SK-N-SH (cell line): ENCODE measurements around the gene FOXN4. TPM values are rescaled to one million over a fixed set of nuclear protein-coding genes. Genes with fewer than 3 reads are reported as not detected.

Source experiments
- CTCF ChIA-PET: fragments of 300-600, 350-600 bp; formaldehyde crosslinking; extraction: SDS; loops from one replicate; lab custom pipeline; 2021; lab: Yijun Ruan, JAX
- POLR2A ChIA-PET: fragments of 350-600 bp; sonication (Branson Sonifier 250); formaldehyde crosslinking; extraction: SDS; loops from one replicate; lab custom pipeline; 2020; ENCODE audit warnings: antibody characterized with exemption, inconsistent platforms; lab: Yijun Ruan, JAX
- DNase-seq: peaks from one replicate; pipeline ENCODE4 v3.0.0; 2012
- H2AFZ ChIP-seq: fragments of 200-600 bp; sonication (generic); 2 replicates; pipeline ENCODE4 v1.8.1; 2016; ENCODE audit warnings: antibody characterized with exemption, mild to moderate bottlenecking, low read depth
- H3F3A ChIP-seq: fragments of 200-600 bp; sonication (generic); replicated peaks from 2 replicates; pipeline ENCODE3; 2016; ENCODE audit warnings: antibody characterized with exemption, mild to moderate bottlenecking; ENCODE audit not compliant: insufficient read depth
- H3K27ac ChIP-seq, 2 experiments: fragments of 200-500 bp in 1 of 2; fragments of 200-600 bp in 1 of 2; sonication (Bioruptor generic) in 1 of 2; sonication (generic), shearing (Covaris generic) in 1 of 2; 2 replicates each; pipeline versions ENCODE4 v1.5.1 to v1.6.1; 2014 to 2016; ENCODE audit warnings: low read depth in 2 of 2, inconsistent platforms in 1 of 2, low read length in 1 of 2, mild to moderate bottlenecking in 1 of 2, mixed read lengths in 1 of 2
- H3K27me3 ChIP-seq: fragments of 200-600 bp; sonication (generic), shearing (Covaris generic); 2 replicates; pipeline ENCODE4 v1.6.1; 2016; ENCODE audit warnings: mixed run types; ENCODE audit not compliant: insufficient read depth
- H3K36me3 ChIP-seq, 2 experiments: fragments of 200-500 bp in 1 of 2; fragments of 200-600 bp in 1 of 2; sonication (Bioruptor generic) in 1 of 2; sonication (generic) in 1 of 2; replicated peaks in 1 of 2; 2 replicates each; pipeline versions ENCODE3 to v1.5.1; 2014 to 2016; ENCODE audit warnings: low read length in 1 of 2, mild to moderate bottlenecking in 1 of 2; ENCODE audit not compliant: insufficient read depth in 2 of 2, control insufficient read depth in 1 of 2
- H3K4me1 ChIP-seq, 2 experiments: fragments of 200-500 bp in 1 of 2; fragments of 200-600 bp in 1 of 2; sonication (Bioruptor generic) in 1 of 2; sonication (generic), shearing (Covaris generic) in 1 of 2; 2 replicates each; pipeline versions ENCODE4 v1.5.1 to v1.6.1; 2014 to 2016; ENCODE audit warnings: low read depth in 1 of 2, low read length in 1 of 2, mixed run types in 1 of 2; ENCODE audit not compliant: insufficient read depth in 2 of 2, control insufficient read depth in 1 of 2
- H3K4me2 ChIP-seq: fragments of 200-600 bp; sonication (generic), shearing (Covaris generic); 2 replicates; pipeline ENCODE4 v1.6.1; 2017; ENCODE audit warnings: mixed run types
- H3K4me3 ChIP-seq, 2 experiments: fragments of 200-500 bp in 1 of 2; fragments of 200-600 bp in 1 of 2; sonication (Bioruptor generic) in 1 of 2; sonication (generic), shearing (Covaris generic) in 1 of 2; 2 replicates each; pipeline versions ENCODE4 v1.5.1 to v1.8.1; 2014 to 2016; ENCODE audit warnings: low read depth in 2 of 2, inconsistent platforms in 1 of 2, low read length in 1 of 2, mild to moderate bottlenecking in 1 of 2, mixed read lengths in 1 of 2, moderate library complexity in 1 of 2
- H3K79me2 ChIP-seq: fragments of 200-600 bp; sonication (generic); 2 replicates; pipeline ENCODE4 v1.8.1; 2017; ENCODE audit warnings: mild to moderate bottlenecking; ENCODE audit not compliant: insufficient read depth
- H3K9ac ChIP-seq: fragments of 200-600 bp; sonication (generic); 2 replicates; pipeline ENCODE4 v1.6.1; 2017; ENCODE audit warnings: mixed run types
- H3K9me2 ChIP-seq: fragments of 200-600 bp; sonication (generic); 2 replicates; pipeline ENCODE4 v1.6.1; 2017; ENCODE audit warnings: mixed run types
- H3K9me3 ChIP-seq: fragments of 200-600 bp; sonication (generic); 2 replicates; pipeline ENCODE4 v1.6.1; 2017; ENCODE audit warnings: mixed run types, mild to moderate bottlenecking, moderate library complexity
- H4K20me1 ChIP-seq: fragments of 200-600 bp; sonication (generic); 2 replicates; pipeline ENCODE4 v1.6.1; 2017; ENCODE audit warnings: mild to moderate bottlenecking, mixed run types; ENCODE audit not compliant: insufficient read depth
- CHD2 ChIP-seq: fragments of 150-350 bp; IDR thresholded peaks from 2 replicates; pipeline ENCODE4 v1.6.1; 2018; ENCODE audit warnings: low read length; ENCODE audit not compliant: partially characterized antibody
- EZH2phosphoT487 ChIP-seq: fragments of 200-600 bp; sonication (generic); IDR thresholded peaks from 2 replicates; pipeline ENCODE4 v1.6.1; 2017; ENCODE audit warnings: low read depth, mixed run types, mild to moderate bottlenecking, antibody characterized with exemption, moderate library complexity, borderline replicate concordance
- FOXJ3 ChIP-seq: sonication (generic); formaldehyde crosslinking; IDR thresholded peaks from 2 replicates; pipeline ENCODE4 v1.5.1; 2020; ENCODE audit warnings: mild to moderate bottlenecking, missing genetic modification reagents
- GABPA ChIP-seq: IDR thresholded peaks from 2 replicates; pipeline ENCODE4 v1.4.0; 2012; ENCODE audit warnings: low read depth, mild to moderate bottlenecking
- JUND ChIP-seq: IDR thresholded peaks from 2 replicates; pipeline ENCODE4 v1.4.0; 2012
- MAX ChIP-seq: IDR thresholded peaks from 2 replicates; pipeline ENCODE4 v1.4.0; 2012; ENCODE audit warnings: low read depth
- MXI1 ChIP-seq: IDR thresholded peaks from 2 replicates; pipeline ENCODE4 v1.6.1; 2012; ENCODE audit warnings: mild to moderate bottlenecking, low read depth, low read length, improper control_type of control experiment
- PBX3 ChIP-seq: IDR thresholded peaks from 2 replicates; pipeline ENCODE4; 2012
- POLR2AphosphoS5 ChIP-seq: IDR thresholded peaks from 2 replicates; pipeline ENCODE4 v1.6.1; 2012; ENCODE audit warnings: low read depth, low read length
- RCOR1 ChIP-seq: fragments of 150-350 bp; IDR thresholded peaks from 2 replicates; pipeline ENCODE4 v1.6.1; 2017; ENCODE audit warnings: antibody characterized with exemption, low read length
- RFX5 ChIP-seq: IDR thresholded peaks from 2 replicates; pipeline ENCODE4 v1.6.1; 2012; ENCODE audit warnings: mild to moderate bottlenecking, improper control_type of control experiment, low read length
- TEAD4 ChIP-seq: IDR thresholded peaks from 2 replicates; pipeline ENCODE4 v1.4.0; 2012; ENCODE audit warnings: mild to moderate bottlenecking, borderline replicate concordance; ENCODE audit not compliant: insufficient read depth
- USF2 ChIP-seq: fragments of 150-350 bp; IDR thresholded peaks from 2 replicates; pipeline ENCODE4 v1.6.1; 2017; ENCODE audit warnings: antibody characterized with exemption, low read length, low read depth, borderline replicate concordance
- WGBS: methylation state at CpG from one replicate; pipeline ENCODE4 v1.1.6; 2017; ENCODE audit warnings: low lambda C conversion rate; 5-methylcytosine and 5-hydroxymethylcytosine counted together
- polyA plus RNA-seq, 3 experiments: library from polyadenylated mRNA; depleted of rRNA; stranded (reverse); fragments of >200 nt; gene quantifications; 2 replicates each; pipeline ENCODE4 v1.2.3, GENCODE V29; 2012

Gene FOXN4
- polyA plus RNA-seq, 1 of the 3 experiments (the other 2 are of a cell fraction) = 0.10 TPM

- DNase-seq = no peak
- H3K27me3 ChIP-seq = no peaks in the 10 kb centered on the region
- H4K20me1 ChIP-seq = no peaks in the 10 kb centered on the region
- 76% methylated on average over 8 of the region's 8 CpGs for WGBS
- H3K79me2 ChIP-seq = no peaks in the 10 kb centered on the region
- peaks cover 0 to 10% of the 10 kb centered on the region in 2 experiments; a peak in 1 of 4 replicates for H3K4me1 ChIP-seq
- ChIA-PET POLR2A (no interaction called here), CTCF (interaction anchor here (0.5 to 1.4 kb wide), 4 partner anchors 12 to 936 kb away, joined by 3 read pairs; no protein-coding TSS in a partner anchor)
- TF ChIP-seq MAX (no peak), USF2 (no peak), RFX5 (no peak), GABPA (no peak), CHD2 (no peak), MXI1 (no peak), RCOR1 (no peak), FOXJ3 (CRISPR knock-in tag) (no peak), EZH2phosphoT487 (no peak), JUND (no peak), PBX3 (no peak)
- no peak overlapping the region for H2AFZ ChIP-seq
- H3K9me2 ChIP-seq = no peaks in the 10 kb centered on the region
- no peak overlapping the region for H3K4me2 ChIP-seq
- no peaks in the 10 kb centered on the region for H3F3A ChIP-seq
- H3K9ac ChIP-seq = no peak overlapping the region
- H3K36me3 ChIP-seq = no peaks in the 10 kb centered on the region
- no peak overlapping the region for H3K27ac ChIP-seq
- H3K4me3 ChIP-seq = no peak overlapping the region
- H3K9me3 ChIP-seq = no peaks in the 10 kb centered on the region
Measured at GRCh38 chr12:109277255-109277898, 31.7 kb downstream of the FOXN4 start.

- Histone ChIP-seq H3K4me3 (no peak overlapping the region), H3K4me1 (peaks cover 0 to 10% of the 10 kb centered on the region in 2 experiments; a peak in 1 of 4 replicates), H4K20me1 (no peaks in the 10 kb centered on the region), H3K79me2 (no peaks in the 10 kb centered on the region), H3K27ac (no peak overlapping the region), H3K9ac (no peak overlapping the region), H3K9me3 (no peaks in the 10 kb centered on the region), H3K36me3 (no peaks in the 10 kb centered on the region), H3K27me3 (no peaks in the 10 kb centered on the region), H3K9me2 (no peaks in the 10 kb centered on the region), H3K4me2 (no peak overlapping the region), H2AFZ (no peak overlapping the region), H3F3A (no peaks in the 10 kb centered on the region)
- CTCF ChIA-PET = interaction anchor here (1.0 to 1.5 kb wide), 3 partner anchors 21 to 157 kb away, joined by 3 to 4 read pairs (median 3); no protein-coding TSS in a partner anchor
- WGBS = 88% methylated on average over 5 of the region's 5 CpGs
- DNase-seq = no peak
- POLR2A ChIA-PET = interaction anchor here (0.6 kb wide), 1 partner anchor 32 kb away, joined by 3 read pairs; no protein-coding TSS in a partner anchor
- TF ChIP-seq POLR2AphosphoS5 (no peak), TEAD4 (no peak)
- TF ChIP-seq, all 33 proteins: peak for 0
Measured at GRCh38 chr12:109276160-109276559, 32.9 kb downstream of the FOXN4 start.
